K562 (cell line): ENCODE results near the gene CDK9. TPM values are rescaled to one million over a fixed set of nuclear protein-coding genes. Genes with fewer than 3 reads are reported as not detected.

Experiments used
- ATAC-seq: fragments of 200-7000 bp; cut with Tn5 transposase; 3 replicates; pipeline ENCODE4 v1.9.1; 2020; ENCODE audit warnings: moderate library complexity
- BruUV-seq: library from RNA; stranded (reverse); fragments of 400-500 nt; replicated peaks from 2 replicates; lab custom pipeline; 2021; lab: Mats Ljungman, UMichigan
- CTCF ChIA-PET: fragments of 300-600 bp; formaldehyde crosslinking; extraction: SDS; loops from one replicate; lab custom pipeline; 2021; ENCODE audit warnings: low intra/inter-chr PET ratio; lab: Yijun Ruan, JAX
- POLR2A ChIA-PET: fragments of 300-600, 350-650 bp; sonication (Branson Sonifier 250); formaldehyde crosslinking; extraction: SDS; loops from one replicate; lab custom pipeline; 2021; ENCODE audit warnings: antibody characterized with exemption, inconsistent platforms; lab: Yijun Ruan, JAX
- DNase-seq, 4 experiments: peaks; one replicate each; pipeline versions ENCODE4 v3.0.0 to v3.0.0-alpha.2; 2011 to 2018; ENCODE audit warnings: low spot score in 3 of 4, mixed read lengths in 3 of 4; ENCODE audit errors: extremely low read depth in 1 of 4
- FAIRE-seq: peaks from 2 replicates; lab custom pipeline; 2011; peaks lifted over from hg19 to GRCh38; lab: Jason Lieb, UNC
- H2AFZ ChIP-seq: 2 replicates; pipeline ENCODE4 v1.6.0; 2011; ENCODE audit warnings: low read depth, low read length, control low read depth, inconsistent platforms
- H3K27ac ChIP-seq: fragments of 200-600 bp; 3 replicates; pipeline ENCODE4 v1.8.0; 2011; ENCODE audit warnings: low read depth, mild to moderate bottlenecking, control low read depth, inconsistent platforms, low read length, moderate library complexity, mixed read lengths; ENCODE audit errors: extremely low read depth
- H3K27me3 ChIP-seq, 2 experiments: fragments of 300-600 bp in 1 of 2; 2 replicates in 1 of 2; 3 replicates in 1 of 2; pipeline versions ENCODE4 v1.6.0 to v1.8.0; 2011; ENCODE audit warnings: inconsistent platforms in 2 of 2, low read length in 2 of 2, mild to moderate bottlenecking in 1 of 2, mixed read lengths in 1 of 2, moderate library complexity in 1 of 2; ENCODE audit not compliant: control insufficient read depth in 2 of 2, insufficient read depth in 2 of 2
- H3K36me3 ChIP-seq: fragments of 300-600 bp; 3 replicates; pipeline ENCODE4 v1.8.0; 2011; ENCODE audit warnings: mild to moderate bottlenecking, low read length, inconsistent platforms; ENCODE audit not compliant: control insufficient read depth, insufficient read depth
- H3K4me1 ChIP-seq, 2 experiments: fragments of 200-600 bp in 1 of 2; replicated peaks in 1 of 2; 2 replicates in 1 of 2; 3 replicates in 1 of 2; pipeline versions ENCODE4 v1.5.1 to v1.8.0; 2011; ENCODE audit warnings: inconsistent platforms in 2 of 2, low read length in 2 of 2, mild to moderate bottlenecking in 1 of 2, mixed read lengths in 1 of 2, moderate library complexity in 1 of 2; ENCODE audit not compliant: control insufficient read depth in 2 of 2, insufficient read depth in 2 of 2
- H3K4me2 ChIP-seq: 2 replicates; pipeline ENCODE4 v1.6.1; 2011; ENCODE audit warnings: low read length, control low read depth, inconsistent platforms, mixed read lengths; ENCODE audit not compliant: insufficient read depth
- H3K4me3 ChIP-seq: fragments of 200-600 bp; sonication (generic), shearing (Covaris generic); 2 replicates; pipeline ENCODE4 v1.5.1; 2016; ENCODE audit warnings: control low read depth, inconsistent platforms
- H3K79me2 ChIP-seq: fragments of 200-600 bp; 3 replicates; pipeline ENCODE4 v1.8.0; 2011; ENCODE audit warnings: low read length, inconsistent platforms; ENCODE audit not compliant: control insufficient read depth, insufficient read depth
- H3K9ac ChIP-seq, 2 experiments: 2 replicates each; pipeline versions ENCODE4 v1.6.0 to v1.6.1; 2011; ENCODE audit warnings: low read depth in 2 of 2, low read length in 2 of 2, control low read depth in 1 of 2, inconsistent platforms in 1 of 2, mild to moderate bottlenecking in 1 of 2, mixed read lengths in 1 of 2; ENCODE audit not compliant: insufficient read depth in 1 of 2
- H3K9me1 ChIP-seq: one replicate; pipeline ENCODE4 v1.6.0; 2011; ENCODE audit warnings: inconsistent platforms, mild to moderate bottlenecking, low read length, moderate library complexity; ENCODE audit not compliant: control insufficient read depth, insufficient read depth
- H3K9me3 ChIP-seq: replicated peaks from 2 replicates; pipeline ENCODE4 v1.5.1; 2011; ENCODE audit warnings: low read depth, low read length, inconsistent platforms; ENCODE audit not compliant: control insufficient read depth, insufficient read depth
- H4K20me1 ChIP-seq: replicated peaks from 2 replicates; pipeline ENCODE4 v1.6.1; 2011; ENCODE audit warnings: low read length, inconsistent platforms, mixed read lengths; ENCODE audit not compliant: control insufficient read depth, insufficient read depth
- ADNP ChIP-seq: fragments of 200-800 bp; sonication (Bioruptor generic); IDR thresholded peaks from 2 replicates; pipeline ENCODE4 v1.6.1; 2016; ENCODE audit warnings: missing genetic modification characterization, missing compliant biosample characterization
- BCL6 ChIP-seq: fragments of 250-450 bp; sonication (Bioruptor Pico); IDR thresholded peaks from 2 replicates; pipeline ENCODE4 v1.4.0; 2020
- BDP1 ChIP-seq: IDR thresholded peaks from 3 replicates; pipeline ENCODE4 v1.6.1; 2011; ENCODE audit not compliant: insufficient read length, insufficient read depth
- CSDE1 ChIP-seq, 2 experiments: fragments of 450-650 bp; IDR thresholded peaks; 2 replicates each; pipeline ENCODE4 v1.6.1; 2016; ENCODE audit warnings: mild to moderate bottlenecking in 1 of 2
- DPF2 ChIP-seq: fragments of 450-650 bp; IDR thresholded peaks from 2 replicates; pipeline ENCODE4 v1.6.1; 2016
- ERF ChIP-seq: fragments of 450-650 bp; formaldehyde crosslinking; IDR thresholded peaks from 2 replicates; pipeline ENCODE4 v1.4.0; 2020; ENCODE audit warnings: mild to moderate bottlenecking, mixed read lengths
- HMBOX1 ChIP-seq: sonication (generic); IDR thresholded peaks from 2 replicates; pipeline ENCODE4 v1.6.1; 2016
- KLF16 ChIP-seq: IDR thresholded peaks from 2 replicates; pipeline ENCODE4 v1.6.1; 2016; ENCODE audit warnings: antibody characterized with exemption
- MAFK ChIP-seq: IDR thresholded peaks from 2 replicates; pipeline ENCODE4 v1.6.1; 2011; ENCODE audit warnings: low read length, improper control_type of control experiment
- MTA2 ChIP-seq: fragments of 450-650 bp; IDR thresholded peaks from 2 replicates; pipeline ENCODE4 v1.6.1; 2016; ENCODE audit warnings: low read depth
- NFIX ChIP-seq: fragments of 250-450 bp; sonication (Bioruptor Pico); IDR thresholded peaks from 2 replicates; pipeline ENCODE4 v1.4.0; 2020; ENCODE audit warnings: low read depth, mild to moderate bottlenecking, moderate library complexity
- SMAD4 ChIP-seq: fragments of 250-450 bp; sonication (Bioruptor Pico); conservative IDR thresholded peaks from 2 replicates; pipeline ENCODE4 v1.8.0; 2021; ENCODE audit warnings: inconsistent platforms, mild to moderate bottlenecking, moderate library complexity
- STAT6 ChIP-seq: sonication (generic); formaldehyde crosslinking; IDR thresholded peaks from 2 replicates; pipeline ENCODE4 v1.8.1; 2023; ENCODE audit warnings: mild to moderate bottlenecking, missing genetic modification reagents
- TRIM24 ChIP-seq, 2 experiments: fragments of 450-650 bp; IDR thresholded peaks; 2 replicates each; pipeline ENCODE4 v1.6.1; 2016
- ZC3H11A ChIP-seq: IDR thresholded peaks from 2 replicates; pipeline ENCODE4 v1.6.1; 2012; ENCODE audit warnings: low read depth, low read length, improper control_type of control experiment
- ZNF384 ChIP-seq: IDR thresholded peaks from 2 replicates; pipeline ENCODE4 v1.6.1; 2012; ENCODE audit warnings: low read depth, low read length, improper control_type of control experiment
- ZNF785 ChIP-seq: fragments of 250-450 bp; sonication (Bioruptor Pico); IDR thresholded peaks from 2 replicates; pipeline ENCODE4 v1.4.0; 2020; ENCODE audit warnings: mild to moderate bottlenecking
- WGBS: fragments of 100-300 bp; shearing (Covaris generic); methylation state at CpG from one replicate; pipeline ENCODE4 v1.1.6; 2016; ENCODE audit warnings: low coverage, mixed read lengths; ENCODE audit not compliant: insufficient coverage; ENCODE audit errors: missing lambda C conversion rate; 5-methylcytosine and 5-hydroxymethylcytosine counted together
- in situ Hi-C: fragments of 300-500 bp; cut with MboI; formaldehyde crosslinking; loops from 4 replicates; pipeline ENCODE4 v1.15.0; 2018; ENCODE audit warnings: inconsistent platforms, mixed read lengths
- intact Hi-C: fragments of 100-400 bp; cut with micrococcal nuclease; formaldehyde crosslinking; loops from 2 replicates; pipeline ENCODE4 v1.14.2; 2022
- polyA plus RNA-seq, 8 experiments: library from polyadenylated mRNA; depleted of rRNA in 4 of 8; stranded (reverse) in 5 of 8; unstranded in 3 of 8; fragments of >200 nt; fragmentation: Nextera tagmentation in 2 of 8; fragmentation: Illumina TruSeq in 1 of 8; extraction: Ambion mirVana in 2 of 8; extraction: Trizol in 1 of 8; gene quantifications; 2 replicates each; pipeline versions ENCODE4 v1.2.1 to v1.2.3, GENCODE V29; 2011 to 2014; ENCODE audit warnings: inconsistent platforms in 1 of 8, missing spikeins in 1 of 8
- total RNA-seq, 7 experiments: library from RNA; depleted of rRNA in 6 of 7; stranded (reverse); fragments of >200 nt in 6 of 7; fragmentation: Illumina TruSeq in 2 of 7; extraction: Trizol in 2 of 7; gene quantifications; 2 replicates each; pipeline versions ENCODE4 v1.2.1 to v1.2.3, GENCODE V29; 2011 to 2021; ENCODE audit warnings: low replicate concordance in 1 of 7
- TF ChIP-seq, protein P1 (sequence below): fragments of 450-650 bp; formaldehyde crosslinking; IDR thresholded peaks from 2 replicates; pipeline ENCODE4 v1.4.0; 2022; ENCODE audit warnings: mild to moderate bottlenecking, moderate library complexity
- TF ChIP-seq, protein P2 (sequence below): sonication (generic); formaldehyde crosslinking; IDR thresholded peaks from 2 replicates; pipeline ENCODE4 v1.8.0; 2022; ENCODE audit warnings: mild to moderate bottlenecking, missing genetic modification reagents

Gene CDK9
- total and polyA plus RNA-seq, 9 of the 15 experiments (the other 6 are each of a cell fraction or from before 2014, with no cell fraction given) = 4.2 to 78.6 (median 33.0) TPM

DNA sequence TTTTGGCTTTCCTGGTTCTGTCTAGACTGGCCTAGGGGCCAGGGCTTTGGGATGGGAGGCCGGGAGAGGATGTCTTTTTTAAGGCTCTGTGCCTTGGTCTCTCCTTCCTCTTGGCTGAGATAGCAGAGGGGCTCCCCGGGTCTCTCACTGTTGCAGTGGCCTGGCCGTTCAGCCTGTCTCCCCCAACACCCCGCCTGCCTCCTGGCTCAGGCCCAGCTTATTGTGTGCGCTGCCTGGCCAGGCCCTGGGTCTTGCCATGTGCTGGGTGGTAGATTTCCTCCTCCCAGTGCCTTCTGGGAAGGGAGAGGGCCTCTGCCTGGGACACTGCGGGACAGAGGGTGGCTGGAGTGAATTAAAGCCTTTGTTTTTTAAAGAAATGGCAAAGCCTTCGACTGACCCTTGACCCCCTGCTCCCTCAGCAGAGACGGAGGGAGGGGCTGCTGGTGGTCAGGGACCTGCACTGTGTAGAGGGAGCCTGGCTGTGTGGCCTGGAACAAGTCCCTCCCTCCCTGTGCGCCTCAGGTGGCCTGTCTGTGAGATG, 27.9 kb downstream of the CDK9 start:
- Histone ChIP-seq H3K4me1 (peaks cover 12 to 42% of the 10 kb centered on the region in 2 experiments), H3K9ac (no peak overlapping the region), H3K4me2 (no peak overlapping the region), H3K4me3 (no peak overlapping the region), H3K9me1 (no peaks in the 10 kb centered on the region), H2AFZ (no peak overlapping the region), H3K27ac (no peak overlapping the region), H4K20me1 (peaks cover 7% of the 10 kb centered on the region), H3K27me3 (no peaks in the 10 kb centered on the region), H3K36me3 (peaks cover 54% of the 10 kb centered on the region)
- ChIA-PET POLR2A (interaction anchor here (0.6 kb wide), 1 partner anchor 10 kb away, joined by 3 read pairs; no protein-coding TSS in a partner anchor), CTCF (no interaction called here)
- ATAC-seq = no peak
- in situ Hi-C loops = no loop called here
- DNase-seq = no peak
- BruUV-seq = no TSS peak
- no peak for FAIRE-seq
- WGBS = 91% methylated on average over 7 of the region's 9 CpGs
- TF ChIP-seq SMAD4 = no peak
- no peak for TF ChIP-seq STAT6 (CRISPR knock-in tag)
- no peak for TF ChIP-seq ZNF785 (CRISPR knock-in tag)
- TF ChIP-seq BCL6 (CRISPR knock-in tag) = no peak
- TF ChIP-seq HMBOX1 = no peak
- no peak for TF ChIP-seq KLF16
- no peak for TF ChIP-seq ZNF384
- TF ChIP-seq, protein P1, sequence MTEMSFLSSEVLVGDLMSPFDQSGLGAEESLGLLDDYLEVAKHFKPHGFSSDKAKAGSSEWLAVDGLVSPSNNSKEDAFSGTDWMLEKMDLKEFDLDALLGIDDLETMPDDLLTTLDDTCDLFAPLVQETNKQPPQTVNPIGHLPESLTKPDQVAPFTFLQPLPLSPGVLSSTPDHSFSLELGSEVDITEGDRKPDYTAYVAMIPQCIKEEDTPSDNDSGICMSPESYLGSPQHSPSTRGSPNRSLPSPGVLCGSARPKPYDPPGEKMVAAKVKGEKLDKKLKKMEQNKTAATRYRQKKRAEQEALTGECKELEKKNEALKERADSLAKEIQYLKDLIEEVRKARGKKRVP (CRISPR knock-in tag) = no peak
- TF ChIP-seq MTA2 = no peak
- no peak for TF ChIP-seq ZC3H11A
- no peak for TF ChIP-seq NFIX (CRISPR knock-in tag)
- no peak for TF ChIP-seq ADNP (tag)
- TF ChIP-seq ERF (CRISPR knock-in tag) = no peak
- TF ChIP-seq MAFK = no peak
- no peak for TF ChIP-seq DPF2
- no peak for TF ChIP-seq TRIM24 (IDR thresholded peaks at IDR 0.05)
- no peak for TF ChIP-seq BDP1
- TF ChIP-seq, protein P2, sequence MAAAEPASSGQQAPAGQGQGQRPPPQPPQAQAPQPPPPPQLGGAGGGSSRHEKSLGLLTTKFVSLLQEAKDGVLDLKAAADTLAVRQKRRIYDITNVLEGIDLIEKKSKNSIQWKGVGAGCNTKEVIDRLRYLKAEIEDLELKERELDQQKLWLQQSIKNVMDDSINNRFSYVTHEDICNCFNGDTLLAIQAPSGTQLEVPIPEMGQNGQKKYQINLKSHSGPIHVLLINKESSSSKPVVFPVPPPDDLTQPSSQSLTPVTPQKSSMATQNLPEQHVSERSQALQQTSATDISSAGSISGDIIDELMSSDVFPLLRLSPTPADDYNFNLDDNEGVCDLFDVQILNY = no peak
- no peak for TF ChIP-seq CSDE1 (IDR thresholded peaks at IDR 0.05)
- TF ChIP-seq, all 486 proteins: peak for 0
- Histone ChIP-seq H3K79me2 (no peaks in the 10 kb centered on the region), H3K9me3 (no peaks in the 10 kb centered on the region)
- intact Hi-C loops = no loop called here
